SK-N-SH (cell line): Measurements from ENCODE around the gene TMEM209. TPM values are rescaled to one million over a fixed set of nuclear protein-coding genes. Genes with fewer than 3 reads are reported as not detected.

Source experiments
- CTCF ChIA-PET: fragments of 300-600, 350-600 bp; formaldehyde crosslinking; extraction: SDS; loops from one replicate; lab custom pipeline; 2021; lab: Yijun Ruan, JAX
- POLR2A ChIA-PET: fragments of 350-600 bp; sonication (Branson Sonifier 250); formaldehyde crosslinking; extraction: SDS; loops from one replicate; lab custom pipeline; 2020; ENCODE audit warnings: antibody characterized with exemption, inconsistent platforms; lab: Yijun Ruan, JAX
- DNase-seq: peaks from one replicate; pipeline ENCODE4 v3.0.0; 2012
- H2AFZ ChIP-seq: fragments of 200-600 bp; sonication (generic); 2 replicates; pipeline ENCODE4 v1.8.1; 2016; ENCODE audit warnings: antibody characterized with exemption, mild to moderate bottlenecking, low read depth
- H3F3A ChIP-seq: fragments of 200-600 bp; sonication (generic); replicated peaks from 2 replicates; pipeline ENCODE3; 2016; ENCODE audit warnings: antibody characterized with exemption, mild to moderate bottlenecking; ENCODE audit not compliant: insufficient read depth
- H3K27ac ChIP-seq, 2 experiments: fragments of 200-500 bp in 1 of 2; fragments of 200-600 bp in 1 of 2; sonication (Bioruptor generic) in 1 of 2; sonication (generic), shearing (Covaris generic) in 1 of 2; 2 replicates each; pipeline versions ENCODE4 v1.5.1 to v1.6.1; 2014 to 2016; ENCODE audit warnings: low read depth in 2 of 2, inconsistent platforms in 1 of 2, low read length in 1 of 2, mild to moderate bottlenecking in 1 of 2, mixed read lengths in 1 of 2
- H3K27me3 ChIP-seq: fragments of 200-600 bp; sonication (generic), shearing (Covaris generic); 2 replicates; pipeline ENCODE4 v1.6.1; 2016; ENCODE audit warnings: mixed run types; ENCODE audit not compliant: insufficient read depth
- H3K36me3 ChIP-seq, 2 experiments: fragments of 200-500 bp in 1 of 2; fragments of 200-600 bp in 1 of 2; sonication (Bioruptor generic) in 1 of 2; sonication (generic) in 1 of 2; replicated peaks in 1 of 2; 2 replicates each; pipeline versions ENCODE3 to v1.5.1; 2014 to 2016; ENCODE audit warnings: low read length in 1 of 2, mild to moderate bottlenecking in 1 of 2; ENCODE audit not compliant: insufficient read depth in 2 of 2, control insufficient read depth in 1 of 2
- H3K4me1 ChIP-seq, 2 experiments: fragments of 200-500 bp in 1 of 2; fragments of 200-600 bp in 1 of 2; sonication (Bioruptor generic) in 1 of 2; sonication (generic), shearing (Covaris generic) in 1 of 2; 2 replicates each; pipeline versions ENCODE4 v1.5.1 to v1.6.1; 2014 to 2016; ENCODE audit warnings: low read depth in 1 of 2, low read length in 1 of 2, mixed run types in 1 of 2; ENCODE audit not compliant: insufficient read depth in 2 of 2, control insufficient read depth in 1 of 2
- H3K4me2 ChIP-seq: fragments of 200-600 bp; sonication (generic), shearing (Covaris generic); 2 replicates; pipeline ENCODE4 v1.6.1; 2017; ENCODE audit warnings: mixed run types
- H3K4me3 ChIP-seq, 2 experiments: fragments of 200-500 bp in 1 of 2; fragments of 200-600 bp in 1 of 2; sonication (Bioruptor generic) in 1 of 2; sonication (generic), shearing (Covaris generic) in 1 of 2; 2 replicates each; pipeline versions ENCODE4 v1.5.1 to v1.8.1; 2014 to 2016; ENCODE audit warnings: low read depth in 2 of 2, inconsistent platforms in 1 of 2, low read length in 1 of 2, mild to moderate bottlenecking in 1 of 2, mixed read lengths in 1 of 2, moderate library complexity in 1 of 2
- H3K79me2 ChIP-seq: fragments of 200-600 bp; sonication (generic); 2 replicates; pipeline ENCODE4 v1.8.1; 2017; ENCODE audit warnings: mild to moderate bottlenecking; ENCODE audit not compliant: insufficient read depth
- H3K9ac ChIP-seq: fragments of 200-600 bp; sonication (generic); 2 replicates; pipeline ENCODE4 v1.6.1; 2017; ENCODE audit warnings: mixed run types
- H3K9me2 ChIP-seq: fragments of 200-600 bp; sonication (generic); 2 replicates; pipeline ENCODE4 v1.6.1; 2017; ENCODE audit warnings: mixed run types
- H3K9me3 ChIP-seq: fragments of 200-600 bp; sonication (generic); 2 replicates; pipeline ENCODE4 v1.6.1; 2017; ENCODE audit warnings: mixed run types, mild to moderate bottlenecking, moderate library complexity
- H4K20me1 ChIP-seq: fragments of 200-600 bp; sonication (generic); 2 replicates; pipeline ENCODE4 v1.6.1; 2017; ENCODE audit warnings: mild to moderate bottlenecking, mixed run types; ENCODE audit not compliant: insufficient read depth
- FOXJ3 ChIP-seq: sonication (generic); formaldehyde crosslinking; IDR thresholded peaks from 2 replicates; pipeline ENCODE4 v1.5.1; 2020; ENCODE audit warnings: mild to moderate bottlenecking, missing genetic modification reagents
- GABPA ChIP-seq: IDR thresholded peaks from 2 replicates; pipeline ENCODE4 v1.4.0; 2012; ENCODE audit warnings: low read depth, mild to moderate bottlenecking
- GATA2 ChIP-seq: sonication (generic); formaldehyde crosslinking; IDR thresholded peaks from 2 replicates; pipeline ENCODE4 v1.5.0; 2020; ENCODE audit warnings: mild to moderate bottlenecking, missing genetic modification reagents
- JUND ChIP-seq: IDR thresholded peaks from 2 replicates; pipeline ENCODE4 v1.4.0; 2012
- NFIC ChIP-seq: IDR thresholded peaks from 2 replicates; pipeline ENCODE4 v1.4.0; 2012; ENCODE audit warnings: borderline replicate concordance
- NRF1 ChIP-seq: IDR thresholded peaks from 2 replicates; pipeline ENCODE4 v1.6.1; 2012; ENCODE audit warnings: low read depth, mild to moderate bottlenecking, low read length
- RFX5 ChIP-seq: IDR thresholded peaks from 2 replicates; pipeline ENCODE4 v1.6.1; 2012; ENCODE audit warnings: mild to moderate bottlenecking, improper control_type of control experiment, low read length
- RXRA ChIP-seq: IDR thresholded peaks from 2 replicates; pipeline ENCODE4 v1.4.0; 2012; ENCODE audit warnings: low read depth, mild to moderate bottlenecking, borderline replicate concordance
- SIN3A ChIP-seq: IDR thresholded peaks from 2 replicates; pipeline ENCODE4 v1.6.1; 2012; ENCODE audit warnings: low read depth, mild to moderate bottlenecking, low read length, moderate library complexity, borderline replicate concordance
- TEAD4 ChIP-seq: IDR thresholded peaks from 2 replicates; pipeline ENCODE4 v1.4.0; 2012; ENCODE audit warnings: mild to moderate bottlenecking, borderline replicate concordance; ENCODE audit not compliant: insufficient read depth
- YY1 ChIP-seq: IDR thresholded peaks from 2 replicates; pipeline ENCODE4 v1.4.0; 2012; ENCODE audit warnings: low read depth, mild to moderate bottlenecking
- WGBS: methylation state at CpG from one replicate; pipeline ENCODE4 v1.1.6; 2017; ENCODE audit warnings: low lambda C conversion rate; 5-methylcytosine and 5-hydroxymethylcytosine counted together
- polyA plus RNA-seq, 3 experiments: library from polyadenylated mRNA; depleted of rRNA; stranded (reverse); fragments of >200 nt; gene quantifications; 2 replicates each; pipeline ENCODE4 v1.2.3, GENCODE V29; 2012
- TF ChIP-seq, protein P1 (sequence below): IDR thresholded peaks from 2 replicates; pipeline ENCODE4 v1.4.0; 2012; ENCODE audit warnings: low read depth
- TF ChIP-seq, protein P2 (sequence below): IDR thresholded peaks from 2 replicates; pipeline ENCODE4; 2012

TMEM209 gene
- polyA plus RNA-seq, 1 of the 3 experiments (the other 2 are of a cell fraction): 14.9 TPM

DNA sequence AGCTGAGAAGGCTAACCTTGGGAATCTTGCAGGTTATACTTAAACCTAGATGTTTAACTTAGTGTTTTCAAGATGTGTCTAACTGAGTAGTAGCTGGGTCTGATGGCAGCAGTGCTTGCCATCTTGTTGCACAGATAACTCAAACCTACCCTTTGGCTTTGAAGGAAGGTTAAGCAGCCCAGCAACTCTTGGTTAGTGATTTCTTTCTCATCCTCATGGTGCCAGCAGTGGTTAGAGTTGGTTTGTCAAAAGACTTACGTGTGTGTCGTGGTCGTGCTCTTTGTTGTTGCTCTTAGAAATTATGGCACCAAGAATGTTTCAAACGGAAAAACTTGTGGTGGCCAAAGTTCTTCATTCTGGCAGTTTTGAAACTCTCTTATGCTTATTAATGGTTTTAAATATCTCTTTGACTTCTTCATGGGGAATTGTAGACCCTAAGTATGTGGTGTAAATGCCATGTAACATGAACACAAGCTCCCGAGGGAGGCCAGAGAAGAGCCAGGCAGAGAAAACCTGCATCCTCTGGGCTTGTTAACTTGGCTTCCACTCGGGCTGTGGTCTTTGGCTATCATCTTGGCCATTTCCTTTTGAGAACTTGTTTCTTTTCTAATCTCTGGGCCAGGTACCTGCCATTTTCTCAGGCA, 73.9 kb downstream of the TMEM209 start (continued):
- TF ChIP-seq RXRA (no peak), GATA2 (no peak), TEAD4 (no peak), JUND (no peak)
- TF ChIP-seq, protein P1, sequence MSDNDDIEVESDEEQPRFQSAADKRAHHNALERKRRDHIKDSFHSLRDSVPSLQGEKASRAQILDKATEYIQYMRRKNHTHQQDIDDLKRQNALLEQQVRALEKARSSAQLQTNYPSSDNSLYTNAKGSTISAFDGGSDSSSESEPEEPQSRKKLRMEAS: no peak
- TF ChIP-seq, all 33 proteins: peak for 0

DNA sequence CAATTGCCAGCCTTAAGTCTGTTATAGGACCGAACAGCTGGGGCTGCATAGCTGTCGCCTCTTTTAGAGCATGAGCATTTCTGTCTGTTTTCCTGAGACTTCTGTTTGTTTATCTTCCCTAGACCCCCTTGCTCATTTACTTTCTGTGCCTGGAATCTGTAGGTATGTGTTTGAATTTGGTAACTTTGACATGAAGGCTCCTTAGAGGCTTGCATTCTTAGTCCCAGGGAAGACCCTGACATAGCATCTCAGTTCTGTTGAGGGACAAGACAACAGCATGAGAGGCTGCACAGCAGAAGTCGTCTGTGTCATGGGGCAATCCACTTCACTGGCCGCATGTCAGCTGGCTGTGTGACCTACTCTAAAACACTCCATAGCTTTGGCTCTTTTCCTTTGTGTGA, 76.2 kb downstream of the TMEM209 start:
- Histone ChIP-seq H3K27ac (no peak overlapping the region), H3K9ac (no peak overlapping the region), H3K4me1 (peaks cover 6 to 12% of the 10 kb centered on the region in 2 experiments; a peak in 3 of 4 replicates), H3K9me2 (no peaks in the 10 kb centered on the region), H3F3A (peaks cover 20% of the 10 kb centered on the region), H3K4me3 (no peak overlapping the region), H4K20me1 (no peaks in the 10 kb centered on the region), H3K4me2 (no peak overlapping the region), H3K9me3 (no peaks in the 10 kb centered on the region), H3K36me3 (peaks cover 65 to 72% of the 10 kb centered on the region in 2 experiments), H3K27me3 (no peaks in the 10 kb centered on the region), H3K79me2 (no peaks in the 10 kb centered on the region), H2AFZ (no peak overlapping the region)
- TF ChIP-seq TEAD4 (no peak), NRF1 (no peak), SIN3A (no peak), RFX5 (no peak), FOXJ3 (CRISPR knock-in tag) (no peak), GATA2 (no peak), GABPA (no peak)
- TF ChIP-seq, protein P2, sequence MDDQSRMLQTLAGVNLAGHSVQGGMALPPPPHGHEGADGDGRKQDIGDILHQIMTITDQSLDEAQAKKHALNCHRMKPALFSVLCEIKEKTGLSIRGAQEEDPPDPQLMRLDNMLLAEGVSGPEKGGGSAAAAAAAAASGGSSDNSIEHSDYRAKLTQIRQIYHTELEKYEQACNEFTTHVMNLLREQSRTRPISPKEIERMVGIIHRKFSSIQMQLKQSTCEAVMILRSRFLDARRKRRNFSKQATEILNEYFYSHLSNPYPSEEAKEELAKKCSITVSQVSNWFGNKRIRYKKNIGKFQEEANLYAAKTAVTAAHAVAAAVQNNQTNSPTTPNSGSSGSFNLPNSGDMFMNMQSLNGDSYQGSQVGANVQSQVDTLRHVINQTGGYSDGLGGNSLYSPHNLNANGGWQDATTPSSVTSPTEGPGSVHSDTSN: no peak
- ChIA-PET POLR2A (no interaction called here), CTCF (interaction anchor here (0.8 to 1.2 kb wide), 2 partner anchors 23 to 57 kb away, joined by 3 read pairs; no protein-coding TSS in a partner anchor)
- 91% methylated on average over 4 of the region's 4 CpGs for WGBS
- no peak for DNase-seq

DNA sequence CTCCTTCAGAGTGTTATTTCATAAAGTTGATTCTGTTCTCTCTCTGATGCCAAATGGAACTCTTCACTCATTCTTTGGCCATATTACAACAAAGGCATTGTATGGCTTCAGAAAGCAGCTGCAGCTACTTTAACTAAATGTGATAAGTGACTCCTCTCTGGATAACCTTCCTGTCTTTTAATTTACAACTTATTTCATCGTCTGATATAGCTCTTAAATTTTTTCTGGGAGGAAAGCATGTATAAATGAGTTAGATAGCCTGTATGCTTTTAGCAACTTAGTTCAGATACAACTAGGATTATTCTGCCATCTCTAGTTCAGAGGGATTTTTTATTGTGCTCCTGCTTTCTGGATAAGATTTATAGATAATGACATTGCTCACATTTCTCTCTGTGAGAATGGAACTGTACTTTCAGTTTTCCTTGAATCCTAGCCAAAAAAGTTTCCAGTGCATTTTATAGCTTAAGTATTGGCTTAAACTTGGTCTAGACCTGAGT, 77.3 kb downstream of the TMEM209 start:
- Histone ChIP-seq H3K9me2 (no peaks in the 10 kb centered on the region), H4K20me1 (no peaks in the 10 kb centered on the region), H3K27me3 (no peaks in the 10 kb centered on the region)
- TF ChIP-seq, protein P2: peak; percentile 57
- TF ChIP-seq NFIC (peak; percentile 75), YY1 (no peak)
- TF ChIP-seq, all 33 proteins: peak for 2
- Histone ChIP-seq H3K27ac (peak overlapping the region; percentile 65 to 67), H2AFZ (no peak overlapping the region), H3K9me3 (no peaks in the 10 kb centered on the region), H3K36me3 (peaks cover 62 to 69% of the 10 kb centered on the region in 2 experiments), H3K4me1 (peaks cover 6 to 12% of the 10 kb centered on the region in 2 experiments; a peak in 3 of 4 replicates), H3K4me3 (no peak overlapping the region), H3F3A (peaks cover 25% of the 10 kb centered on the region), H3K79me2 (no peaks in the 10 kb centered on the region), H3K9ac (peak overlapping the region; percentile 3; the same call in 1 of the 2 replicates), H3K4me2 (peak overlapping the region; percentile 13; the same call in 1 of the 2 replicates)
- DNase-seq: no peak
- ChIA-PET POLR2A (interaction anchor here (1.1 kb wide), 1 partner anchor 13 kb away, joined by 3 read pairs; no protein-coding TSS in a partner anchor), CTCF (interaction anchor here (0.6 to 1.6 kb wide), 5 partner anchors 13 to 56 kb away, joined by 3 to 4 read pairs (median 3); no protein-coding TSS in a partner anchor)
- WGBS: 28% methylated on average over 1 of the region's 1 CpG
